Measurements from ENCODE around the gene MYRIP.

MYRIP gene

GRCh38 chr3:39907981-39908380 lies 98.6 kb downstream of the MYRIP start:
- no peak for DNase-seq (ENCODE audit: low spot score)

GRCh38 chr3:39910135-39910534 lies 100.7 kb downstream of the MYRIP start:
- no peak for DNase-seq (ENCODE audit: low spot score)

- no peak for DNase-seq (ENCODE audit: low spot score)
Measured at GRCh38 chr3:39910826-39911464, 101.5 kb downstream of the MYRIP start.

- DNase-seq (ENCODE audit: low spot score) = no peak
Measured at GRCh38 chr3:39911465-39912309, 102.3 kb downstream of the MYRIP start.

- no peak for DNase-seq (ENCODE audit: low spot score)
Measured at GRCh38 chr3:39915027-39915426, 105.6 kb downstream of the MYRIP start.

- DNase-seq (ENCODE audit: low spot score) = no peak
Measured at GRCh38 chr3:39917065-39917773, 107.8 kb downstream of the MYRIP start.

- no peak for DNase-seq (ENCODE audit: low spot score)
Measured at GRCh38 chr3:39919281-39919680, 109.9 kb downstream of the MYRIP start.

GRCh38 chr3:39920271-39920670 lies 110.9 kb downstream of the MYRIP start:
- DNase-seq (ENCODE audit: low spot score) = no peak

- no peak for DNase-seq (ENCODE audit: low spot score)
Measured at GRCh38 chr3:39927479-39927878, 118.1 kb downstream of the MYRIP start.

GRCh38 chr3:39933986-39934693 lies 124.7 kb downstream of the MYRIP start:
- no peak for DNase-seq (ENCODE audit: low spot score)

- DNase-seq (ENCODE audit: low spot score) = no peak
Measured at GRCh38 chr3:39934696-39935095, 125.3 kb downstream of the MYRIP start.

- DNase-seq (ENCODE audit: low spot score) = no peak
Measured at GRCh38 chr3:39935261-39935660, 125.9 kb downstream of the MYRIP start.

- DNase-seq (ENCODE audit: low spot score) = no peak
Measured at GRCh38 chr3:39936848-39937247, 127.4 kb downstream of the MYRIP start.

GRCh38 chr3:39937315-39937714 lies 127.9 kb downstream of the MYRIP start:
- DNase-seq (ENCODE audit: low spot score) = no peak

GRCh38 chr3:39937874-39938273 lies 128.5 kb downstream of the MYRIP start:
- peak; percentile 15 for DNase-seq (ENCODE audit: low spot score)

GRCh38 chr3:39941931-39942330 lies 132.5 kb downstream of the MYRIP start:
- no peak for DNase-seq (ENCODE audit: low spot score)

- no peak for DNase-seq (ENCODE audit: low spot score)
Measured at GRCh38 chr3:39960515-39961191, 151.2 kb downstream of the MYRIP start.

- no peak for DNase-seq (ENCODE audit: low spot score)
Measured at GRCh38 chr3:39961230-39961629, 151.8 kb downstream of the MYRIP start.

- DNase-seq (ENCODE audit: low spot score) = no peak
Measured at GRCh38 chr3:39962581-39962980, 153.2 kb downstream of the MYRIP start.

- DNase-seq (ENCODE audit: low spot score) = no peak
Measured at GRCh38 chr3:39965461-39965860, 156.1 kb downstream of the MYRIP start.

- no peak for DNase-seq (ENCODE audit: low spot score)
Measured at GRCh38 chr3:39965997-39966396, 156.6 kb downstream of the MYRIP start.

- DNase-seq (ENCODE audit: low spot score) = no peak
Measured at GRCh38 chr3:39970982-39971381, 161.6 kb downstream of the MYRIP start.

Data from germinal center (tissue), 1 donor.